Measurements from ENCODE around the gene RENBP. TPM values are rescaled to one million over a fixed set of nuclear protein-coding genes. Genes with fewer than 3 reads are reported as not detected.
A peak's percentile ranks its signal among the peaks of the same experiment; 100 is the strongest.

Gene RENBP
- total RNA-seq, 2 experiments from 2014 or later: 2.8 to 6.2 TPM

DNA sequence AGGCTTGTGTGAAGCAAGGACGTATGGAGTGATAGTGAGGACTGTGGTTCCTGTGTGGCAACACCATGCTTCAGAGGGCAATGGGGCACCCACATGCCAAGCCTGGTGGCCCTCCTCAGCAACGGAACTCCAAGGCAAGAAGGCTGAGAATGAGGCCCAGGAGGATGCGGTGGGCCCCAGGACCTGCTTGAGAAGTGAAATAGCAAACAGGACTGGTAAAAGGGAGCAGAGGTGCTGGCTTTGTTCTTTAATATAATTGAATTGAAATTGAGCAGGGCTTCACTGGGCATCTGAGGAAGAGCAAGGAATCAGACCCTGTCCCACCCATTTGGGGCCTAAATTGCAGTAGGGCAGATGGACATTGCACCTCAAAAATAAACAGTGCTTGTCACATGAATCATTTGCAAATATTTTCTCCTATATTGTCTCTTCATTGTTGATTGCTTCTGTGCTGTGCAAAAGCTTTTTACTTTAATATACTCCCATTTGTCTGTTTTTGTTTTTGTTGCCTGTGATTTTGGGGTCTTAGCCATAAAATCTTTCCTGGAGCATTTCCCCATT lies 30.4 kb upstream of the RENBP start:
- Histone ChIP-seq H4K20me1 (ENCODE audit: insufficient read depth, low read length) (no peaks in the 10 kb centered on the region), H3K36me3 (ENCODE audit: insufficient read depth, low read length) (peaks cover 1% of the 10 kb centered on the region), H3K9me3 (ENCODE audit: low read length) (no peaks in the 10 kb centered on the region), H3K4me3 (ENCODE audit: low read depth, low read length, poor library complexity, severe bottlenecking) (no peak overlapping the region), H3K4me1 (ENCODE audit: insufficient read depth, low read length, poor library complexity, severe bottlenecking) (peaks cover 18% of the 10 kb centered on the region), H3K9me2 (ENCODE audit: insufficient read depth, low read length) (no peaks in the 10 kb centered on the region), H2AFZ (ENCODE audit: low read length) (no peak overlapping the region), H3K27ac (ENCODE audit: low read depth, low read length, poor library complexity, severe bottlenecking) (no peak overlapping the region), H3K4me2 (ENCODE audit: low read length) (peak overlapping the region; percentile 94; the same call in 1 of the 2 replicates), H3K79me2 (ENCODE audit: insufficient read depth, low read depth, low read length) (peaks cover 16% of the 10 kb centered on the region)
- no TSS peak for BruUV-seq (replicated peaks)
- intact Hi-C loops (cut with micrococcal nuclease; ENCODE audit: unreplicated experiment): loop anchor here (5.0 kb wide), 1 partner anchor 787 kb away; the partner anchor contains the start of gene DKC1
- ChIA-PET CTCF (ENCODE audit: unreplicated experiment) (no interaction called here), POLR2A (no interaction called here)
- DNase-seq (ENCODE audit: low spot score): no peak
- no peak for TF ChIP-seq EZH2phosphoT487 (IDR thresholded peaks at IDR 0.05; ENCODE audit: borderline replicate concordance, low read depth, low read length)
- no peak for TF ChIP-seq CTCF (conservative IDR thresholded peaks at IDR 0.05; ENCODE audit: low read length)

DNA sequence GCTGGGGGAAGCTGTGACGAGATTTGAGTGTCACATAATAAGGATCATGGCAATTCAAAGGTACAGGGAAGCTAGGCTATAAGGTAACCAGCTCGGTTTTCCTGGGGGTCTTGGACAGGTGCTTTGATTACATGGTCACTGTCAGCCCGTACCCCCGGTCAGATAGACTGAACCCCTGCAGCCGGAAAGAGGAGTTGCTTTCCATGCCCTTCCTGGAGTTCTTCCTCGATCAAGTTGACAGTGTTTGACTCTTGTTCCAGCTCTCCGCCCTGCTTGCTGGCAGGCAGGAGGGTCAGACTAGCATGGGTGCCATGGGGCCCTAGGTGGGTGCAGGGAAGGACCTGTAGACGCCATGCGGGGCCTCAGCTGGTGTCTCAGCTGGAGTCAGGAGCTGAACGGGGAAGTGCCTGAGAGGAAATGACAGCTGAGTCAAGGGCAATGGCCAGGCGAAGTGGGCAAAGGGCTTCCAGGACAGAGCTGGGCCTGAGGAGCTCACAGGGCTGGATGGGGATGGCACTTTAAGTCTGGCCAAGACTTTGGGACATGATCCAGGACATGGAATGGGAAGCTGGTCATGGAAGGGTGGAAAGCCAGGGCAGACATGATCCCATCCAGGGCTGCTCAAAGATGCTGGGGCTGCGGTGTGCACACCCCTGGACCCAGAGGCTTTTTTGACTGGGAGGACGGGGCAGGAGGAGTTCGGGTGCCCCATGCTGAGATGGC lies 29.7 kb upstream of the RENBP start:
- peak overlapping the region; percentile 89 for H3K27ac ChIP-seq (ENCODE audit: low read depth, low read length, poor library complexity, severe bottlenecking)
- no peaks in the 10 kb centered on the region for H3K9me2 ChIP-seq (ENCODE audit: insufficient read depth, low read length)
- H4K20me1 ChIP-seq (ENCODE audit: insufficient read depth, low read length): no peaks in the 10 kb centered on the region
- ChIA-PET POLR2A (interaction anchor here (0.5 to 1.1 kb wide), 3 partner anchors 44 to 1057 kb away, joined by 3 to 4 read pairs (median 4); no protein-coding TSS in a partner anchor), CTCF (ENCODE audit: unreplicated experiment) (no interaction called here)
- BruUV-seq (replicated peaks): no TSS peak
- peak; percentile 17 for DNase-seq (ENCODE audit: low spot score)
- peaks cover 18% of the 10 kb centered on the region for H3K4me1 ChIP-seq (ENCODE audit: insufficient read depth, low read length, poor library complexity, severe bottlenecking)
- H3K36me3 ChIP-seq (ENCODE audit: insufficient read depth, low read length): peaks cover 8% of the 10 kb centered on the region
- peaks cover 22% of the 10 kb centered on the region for H3K79me2 ChIP-seq (ENCODE audit: insufficient read depth, low read depth, low read length)
- no peak overlapping the region; the same call in 1 of the 2 replicates for H2AFZ ChIP-seq (ENCODE audit: low read length)
- intact Hi-C loops (cut with micrococcal nuclease; ENCODE audit: unreplicated experiment): loop anchor here (5.0 kb wide), 1 partner anchor 788 kb away; the partner anchor contains the start of gene DKC1
- TF ChIP-seq EZH2phosphoT487 (IDR thresholded peaks at IDR 0.05; ENCODE audit: borderline replicate concordance, low read depth, low read length): no peak
- TF ChIP-seq CTCF (conservative IDR thresholded peaks at IDR 0.05; ENCODE audit: low read length): no peak
- no peaks in the 10 kb centered on the region for H3K9me3 ChIP-seq (ENCODE audit: low read length)
- H3K4me3 ChIP-seq (ENCODE audit: low read depth, low read length, poor library complexity, severe bottlenecking): peak overlapping the region; percentile 78
- peak overlapping the region; percentile 94 for H3K4me2 ChIP-seq (ENCODE audit: low read length)
